ENCODE measurements around the gene MTCH1. TPM values are rescaled to one million over a fixed set of nuclear protein-coding genes. Genes with fewer than 3 reads are reported as not detected.

MTCH1 gene
- 126 TPM for total RNA-seq

GRCh38 chr6:36985808-36986703 is at the start of gene MTCH1:
TSS of gene MTCH1 (minus strand) at chr6:36986196. CDS start at chr6:36986173, 23 bp downstream.

GRCh38 chr6:37005061-37005810 is 19.2 kb upstream of the MTCH1 start, which contains the start of gene FGD2:
TSS of gene FGD2 (plus strand) at chr6:37005655. CDS start at chr6:37005818, 163 bp downstream.

GRCh38 chr6:36954262-36954931 is 31.6 kb downstream of the MTCH1 start, which contains the start of gene PI16:
TSS of gene PI16 (plus strand) at chr6:36954738. CDS start at chr6:36954761, 23 bp downstream.

Other genes starting within 250 kb of the MTCH1 start
- gene CPNE5, start 146.8 kb downstream of the MTCH1 start, total RNA-seq: 15.3 TPM
- gene PPIL1, start 111.4 kb downstream of the MTCH1 start, total RNA-seq: 30.7 TPM
- gene C6orf89, start 100.2 kb downstream of the MTCH1 start, total RNA-seq: 34.1 TPM
- not detected for gene PI16, start 31.5 kb downstream of the MTCH1 start, total RNA-seq
- 2.2 TPM for gene FGD2, start 19.5 kb upstream of the MTCH1 start, total RNA-seq
- 21.9 TPM for gene PIM1, start 184.0 kb upstream of the MTCH1 start, total RNA-seq

All from parietal lobe (tissue), 1 donor.